Transverse colon (tissue), 4 donors: ENCODE data around the gene FAM219A.
A peak's percentile ranks its signal among the peaks of the same experiment; 100 is the strongest.

ENCODE experiments used
- EP300 ChIP-seq: sonication (generic); formaldehyde crosslinking; IDR thresholded peaks from one replicate; pipeline ENCODE4 v1.6.1; 2017; ENCODE audit warnings: antibody characterized with exemption, low read depth
- POLR2AphosphoS5 ChIP-seq, 3 donors: sonication (generic); formaldehyde crosslinking; IDR thresholded peaks; one replicate each; pipeline ENCODE4 v1.6.1; 2016; ENCODE audit warnings: antibody characterized with exemption in 3 of 3
- TF ChIP-seq, protein P1 (sequence below), 5 experiments: fragments of 200-600 bp in 3 of 5; fragments of 450-650 bp in 2 of 5; sonication (generic) in 3 of 5; IDR thresholded peaks; 1 replicate in 2 of 5; 2 replicates in 3 of 5; pipeline ENCODE4 v1.5.1; 2016 to 2017; ENCODE audit warnings: antibody characterized with exemption in 5 of 5, inconsistent platforms in 3 of 5, mild to moderate bottlenecking in 2 of 5, moderate library complexity in 1 of 5

- TF ChIP-seq, protein P1, sequence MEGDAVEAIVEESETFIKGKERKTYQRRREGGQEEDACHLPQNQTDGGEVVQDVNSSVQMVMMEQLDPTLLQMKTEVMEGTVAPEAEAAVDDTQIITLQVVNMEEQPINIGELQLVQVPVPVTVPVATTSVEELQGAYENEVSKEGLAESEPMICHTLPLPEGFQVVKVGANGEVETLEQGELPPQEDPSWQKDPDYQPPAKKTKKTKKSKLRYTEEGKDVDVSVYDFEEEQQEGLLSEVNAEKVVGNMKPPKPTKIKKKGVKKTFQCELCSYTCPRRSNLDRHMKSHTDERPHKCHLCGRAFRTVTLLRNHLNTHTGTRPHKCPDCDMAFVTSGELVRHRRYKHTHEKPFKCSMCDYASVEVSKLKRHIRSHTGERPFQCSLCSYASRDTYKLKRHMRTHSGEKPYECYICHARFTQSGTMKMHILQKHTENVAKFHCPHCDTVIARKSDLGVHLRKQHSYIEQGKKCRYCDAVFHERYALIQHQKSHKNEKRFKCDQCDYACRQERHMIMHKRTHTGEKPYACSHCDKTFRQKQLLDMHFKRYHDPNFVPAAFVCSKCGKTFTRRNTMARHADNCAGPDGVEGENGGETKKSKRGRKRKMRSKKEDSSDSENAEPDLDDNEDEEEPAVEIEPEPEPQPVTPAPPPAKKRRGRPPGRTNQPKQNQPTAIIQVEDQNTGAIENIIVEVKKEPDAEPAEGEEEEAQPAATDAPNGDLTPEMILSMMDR (IDR thresholded peaks at IDR 0.05), result no peak
- TF ChIP-seq EP300, result no peak
- peak; percentile 97 to 99 (median 97) for TF ChIP-seq POLR2AphosphoS5 (IDR thresholded peaks at IDR 0.05)
These were observed at the start of gene FAM219A, which contains the start of gene DNAI1 for GRCh38 chr9:34458013-34458958.
